Lower leg skin (tissue), 4 donors: ENCODE data around the gene METTL13. TPM values are rescaled to one million over a fixed set of nuclear protein-coding genes. Genes with fewer than 3 reads are reported as not detected.

Experiments
- DNase-seq, 2 donors: peaks; one replicate each; pipeline ENCODE4 v3.0.0-alpha.2; 2019; ENCODE audit warnings: low spot score in 2 of 2
- H3K4me3 ChIP-seq: fragments of 200-600 bp; sonication (generic); 2 replicates; pipeline ENCODE4 v1.5.1; 2017; ENCODE audit warnings: mild to moderate bottlenecking, low read depth; ENCODE audit not compliant: poor library complexity, severe bottlenecking
- CTCF ChIP-seq, 3 donors: fragments of 450-650 bp; IDR thresholded peaks; one replicate each; pipeline ENCODE4 v1.5.1; 2016; ENCODE audit warnings: antibody characterized with exemption in 3 of 3, mild to moderate bottlenecking in 3 of 3, moderate library complexity in 2 of 3
- POLR2A ChIP-seq, 2 donors: fragments of 450-650 bp; IDR thresholded peaks; one replicate each; pipeline ENCODE4 v1.6.1; 2016 to 2017; ENCODE audit warnings: antibody characterized with exemption in 2 of 2, mild to moderate bottlenecking in 1 of 2, moderate library complexity in 1 of 2
- WGBS, 2 donors: methylation state at CpG; one replicate each; pipeline ENCODE4 v1.1.5; 2018; 5-methylcytosine and 5-hydroxymethylcytosine counted together
- intact Hi-C: fragments of 100-400 bp; cut with DNase I; formaldehyde crosslinking; loops from one replicate; pipeline ENCODE4 v1.15.0; 2023; ENCODE audit warnings: low total_unique reads
- total RNA-seq, 4 donors: library from RNA; depleted of rRNA; stranded (reverse); fragments of >200 nt; gene quantifications; one replicate each; pipeline ENCODE4 v1.1.0, GENCODE V29; 2016

The METTL13 gene
- total RNA-seq, 4 donors from 2014 or later = 10.2 to 25.4 (median 17.7) TPM

GRCh38 chr1:171740987-171741871, 40.2 kb upstream of the METTL13 start:
- intact Hi-C loops = no loop called here
- 1% methylated on average over 28 of the region's 28 CpGs for WGBS, 2 donors
- H3K4me3 ChIP-seq = peak overlapping the region; percentile 99
- TF ChIP-seq POLR2A (IDR thresholded peaks at IDR 0.05) = no peak
- TF ChIP-seq CTCF (IDR thresholded peaks at IDR 0.05) = no peak
- peak; percentile 42 to 88 for DNase-seq

- peak; percentile 86 to 98 for DNase-seq
- no peak for TF ChIP-seq CTCF (IDR thresholded peaks at IDR 0.05)
- TF ChIP-seq POLR2A (IDR thresholded peaks at IDR 0.05) = peak in 1 of 2 donors; percentile 66
- WGBS, 2 donors = 0% methylated on average over 43 to 57 of the region's 57 CpGs
- peak within 1 kb of the TSS; percentile 99 for H3K4me3 ChIP-seq
- intact Hi-C loops = no loop called here
These were observed 39.4 kb upstream of the METTL13 start, which contains the start of gene VAMP4 for GRCh38 chr1:171741872-171742576. VAMP4 (minus strand) TSS chr1:171742065; CDS start chr1:171738414, 3,651 bp downstream.

GRCh38 chr1:171742577-171742922, 38.9 kb upstream of the METTL13 start:
- WGBS, 2 donors = 0 to 1% methylated on average over 14 of the region's 14 CpGs
- DNase-seq = peak in 1 of 2 donors; percentile 59
- no peak for TF ChIP-seq CTCF (IDR thresholded peaks at IDR 0.05)
- intact Hi-C loops = no loop called here
- peak overlapping the region; percentile 99 for H3K4me3 ChIP-seq

DNA sequence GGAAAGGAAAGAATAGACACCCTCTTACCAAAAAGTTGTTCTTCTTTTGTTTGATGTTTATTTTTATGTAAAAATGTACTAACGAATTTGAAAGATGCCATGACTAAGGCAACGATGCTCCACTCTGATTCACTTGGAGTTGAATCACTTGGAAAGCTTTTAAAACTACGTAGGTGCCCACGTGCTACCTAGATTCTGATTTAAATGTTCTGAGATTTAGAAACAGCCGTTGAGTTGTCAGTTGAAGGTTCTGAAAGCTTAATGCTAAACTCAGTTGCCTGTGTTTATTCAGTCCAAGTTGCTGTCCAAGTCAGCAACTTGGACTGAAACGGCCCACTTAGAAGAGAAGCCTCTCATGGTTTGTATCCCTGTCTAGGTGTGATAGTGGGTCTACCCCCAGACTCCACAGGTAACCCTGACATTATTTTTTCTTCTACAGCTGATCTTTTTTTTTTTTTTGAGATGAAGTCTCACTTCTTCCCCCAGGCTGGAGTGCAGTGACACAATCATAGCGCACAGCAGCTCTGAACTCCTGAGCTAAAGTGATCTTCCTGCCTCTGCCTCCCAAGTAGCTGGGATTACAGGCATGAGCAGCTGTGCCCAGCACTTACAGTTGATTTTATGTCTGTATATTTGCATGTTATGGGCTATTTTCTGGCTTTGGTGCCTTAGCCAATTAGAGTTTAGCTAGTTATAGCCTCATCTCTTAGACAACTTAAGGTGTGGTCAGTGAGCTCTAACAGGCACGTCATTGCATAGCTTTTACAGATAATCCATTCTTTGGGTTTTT, 38.2 kb upstream of the METTL13 start:
- no peak overlapping the region for H3K4me3 ChIP-seq
- 16 to 17% methylated on average over 8 of the region's 8 CpGs for WGBS, 2 donors
- TF ChIP-seq POLR2A (IDR thresholded peaks at IDR 0.05) (no peak), CTCF (IDR thresholded peaks at IDR 0.05) (no peak)
- intact Hi-C loops = no loop called here
- DNase-seq = peak in 1 of 2 donors; percentile 43

GRCh38 chr1:171744986-171745385, 36.5 kb upstream of the METTL13 start:
- DNase-seq = no peak
- intact Hi-C loops = no loop called here
- no peak overlapping the region for H3K4me3 ChIP-seq
- TF ChIP-seq POLR2A (IDR thresholded peaks at IDR 0.05) = no peak
- no peak for TF ChIP-seq CTCF (IDR thresholded peaks at IDR 0.05)
- WGBS, 2 donors = 97% methylated on average over 8 of the region's 8 CpGs
